NCI-H2171 (cell line): ENCODE measurements around the gene ADK.
A peak's percentile ranks its signal among the peaks of the same experiment; 100 is the strongest.

ENCODE experiments used
- DNase-seq: peaks from one replicate; lab custom pipeline; 2025; lab: John Stamatoyannopoulos, UW

ADK gene

GRCh38 chr10:74238031-74238431, 87.0 kb downstream of the ADK start:
- DNase-seq = no peak

GRCh38 chr10:74238516-74238915, 87.5 kb downstream of the ADK start:
- DNase-seq = no peak

- DNase-seq = no peak
Observed at GRCh38 chr10:74243067-74243466, 92.0 kb downstream of the ADK start.

- peak; percentile 12 for DNase-seq
Observed at GRCh38 chr10:74244097-74244685, 93.2 kb downstream of the ADK start.

GRCh38 chr10:74244807-74245206, 93.8 kb downstream of the ADK start:
- DNase-seq = no peak

GRCh38 chr10:74246495-74246894, 95.5 kb downstream of the ADK start:
- DNase-seq = no peak

GRCh38 chr10:74249865-74250264, 98.8 kb downstream of the ADK start:
- DNase-seq = no peak

GRCh38 chr10:74255214-74255613, 104.2 kb downstream of the ADK start:
- no peak for DNase-seq

- no peak for DNase-seq
Observed at GRCh38 chr10:74255888-74256357, 104.9 kb downstream of the ADK start.

GRCh38 chr10:74262856-74263255, 111.8 kb downstream of the ADK start:
- DNase-seq = no peak

- DNase-seq = no peak
Observed at GRCh38 chr10:74263996-74264395, 113.0 kb downstream of the ADK start.

GRCh38 chr10:74272288-74272687, 121.3 kb downstream of the ADK start:
- no peak for DNase-seq

GRCh38 chr10:74275755-74276290, 124.8 kb downstream of the ADK start:
- DNase-seq = no peak

GRCh38 chr10:74276416-74276815, 125.4 kb downstream of the ADK start:
- DNase-seq = no peak

- no peak for DNase-seq
Observed at GRCh38 chr10:74282151-74282847, 131.3 kb downstream of the ADK start.

- DNase-seq = no peak
Observed at GRCh38 chr10:74282848-74283210, 131.8 kb downstream of the ADK start.

GRCh38 chr10:74289188-74289587, 138.2 kb downstream of the ADK start:
- DNase-seq = no peak

GRCh38 chr10:74289951-74290350, 138.9 kb downstream of the ADK start:
- DNase-seq = no peak

GRCh38 chr10:74290708-74291107, 139.7 kb downstream of the ADK start:
- DNase-seq = no peak

- no peak for DNase-seq
Observed at GRCh38 chr10:74292871-74293427, 141.9 kb downstream of the ADK start.

GRCh38 chr10:74293686-74294371, 142.8 kb downstream of the ADK start:
- DNase-seq = no peak

- DNase-seq = no peak
Observed at GRCh38 chr10:74297389-74298080, 146.5 kb downstream of the ADK start.
